ENCODE data around the gene BCAS3.

BCAS3 gene

DNA sequence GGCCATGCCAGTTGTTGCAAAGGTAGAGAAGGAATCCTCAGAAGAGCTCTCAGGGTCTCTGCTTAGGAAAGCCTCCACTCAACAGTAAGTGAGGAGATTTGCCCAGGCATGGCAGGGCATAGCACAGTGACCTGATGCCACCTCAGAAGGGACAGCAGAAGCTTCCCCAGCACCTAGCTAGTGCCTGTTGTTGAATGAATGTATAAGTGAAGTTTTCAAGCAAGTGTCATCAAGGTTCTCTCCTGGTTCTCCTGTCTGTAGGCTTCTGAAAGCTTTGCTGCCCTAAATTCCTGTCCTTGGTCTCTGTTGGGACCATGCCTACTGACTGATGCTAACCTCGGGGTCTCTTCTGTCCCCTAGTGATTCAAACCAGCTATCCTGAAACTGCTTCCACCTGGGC, 607.1 kb downstream of the BCAS3 start:
- no peak overlapping the region for H3K27ac ChIP-seq
- TF ChIP-seq ZFX (IDR thresholded peaks at IDR 0.05; ENCODE audit: borderline replicate concordance), result no peak
- TF ChIP-seq, protein P1, sequence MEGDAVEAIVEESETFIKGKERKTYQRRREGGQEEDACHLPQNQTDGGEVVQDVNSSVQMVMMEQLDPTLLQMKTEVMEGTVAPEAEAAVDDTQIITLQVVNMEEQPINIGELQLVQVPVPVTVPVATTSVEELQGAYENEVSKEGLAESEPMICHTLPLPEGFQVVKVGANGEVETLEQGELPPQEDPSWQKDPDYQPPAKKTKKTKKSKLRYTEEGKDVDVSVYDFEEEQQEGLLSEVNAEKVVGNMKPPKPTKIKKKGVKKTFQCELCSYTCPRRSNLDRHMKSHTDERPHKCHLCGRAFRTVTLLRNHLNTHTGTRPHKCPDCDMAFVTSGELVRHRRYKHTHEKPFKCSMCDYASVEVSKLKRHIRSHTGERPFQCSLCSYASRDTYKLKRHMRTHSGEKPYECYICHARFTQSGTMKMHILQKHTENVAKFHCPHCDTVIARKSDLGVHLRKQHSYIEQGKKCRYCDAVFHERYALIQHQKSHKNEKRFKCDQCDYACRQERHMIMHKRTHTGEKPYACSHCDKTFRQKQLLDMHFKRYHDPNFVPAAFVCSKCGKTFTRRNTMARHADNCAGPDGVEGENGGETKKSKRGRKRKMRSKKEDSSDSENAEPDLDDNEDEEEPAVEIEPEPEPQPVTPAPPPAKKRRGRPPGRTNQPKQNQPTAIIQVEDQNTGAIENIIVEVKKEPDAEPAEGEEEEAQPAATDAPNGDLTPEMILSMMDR (IDR thresholded peaks at IDR 0.05), result no peak

DNA sequence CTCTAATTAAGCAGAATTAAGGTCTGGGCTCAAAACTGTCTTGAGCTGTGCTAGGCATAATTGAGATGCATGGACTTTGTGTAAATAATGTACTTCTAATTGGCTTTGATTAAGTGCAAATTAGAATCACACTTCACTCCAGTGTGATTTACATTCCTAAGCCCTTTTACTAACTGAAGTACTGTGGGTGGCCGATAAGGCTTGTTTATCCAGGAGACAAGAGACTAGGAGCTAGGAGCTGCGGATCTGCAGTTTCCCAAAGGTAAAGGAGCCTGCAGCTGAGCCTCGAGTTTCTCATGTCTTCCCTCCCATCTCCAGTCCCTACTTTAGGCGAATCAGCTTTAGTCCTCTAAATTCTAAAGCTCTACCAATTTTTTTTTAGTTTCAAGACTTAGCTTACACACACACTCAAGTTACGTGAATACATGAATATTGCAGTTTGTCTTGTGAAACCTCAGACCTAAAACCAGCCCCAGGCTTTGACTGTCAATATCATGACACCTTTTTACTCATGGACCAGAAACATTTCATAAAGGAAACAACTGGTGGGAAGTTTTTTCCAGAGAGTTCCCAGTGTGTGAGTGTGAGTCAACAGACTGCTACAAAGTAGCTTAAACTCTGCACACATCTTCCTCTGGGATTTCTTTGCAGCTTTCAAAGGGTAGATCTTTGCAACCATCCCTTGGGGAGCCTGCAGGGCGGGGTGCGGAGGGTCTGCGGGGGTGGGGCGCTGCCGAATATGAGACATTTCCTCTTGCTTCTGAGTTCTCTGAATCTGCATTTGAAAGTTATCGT, 608.1 kb downstream of the BCAS3 start:
- H3K27ac ChIP-seq, result no peak overlapping the region
- no peak for TF ChIP-seq ZFX (IDR thresholded peaks at IDR 0.05; ENCODE audit: borderline replicate concordance)
- TF ChIP-seq, protein P1 (IDR thresholded peaks at IDR 0.05), result no peak

DNA sequence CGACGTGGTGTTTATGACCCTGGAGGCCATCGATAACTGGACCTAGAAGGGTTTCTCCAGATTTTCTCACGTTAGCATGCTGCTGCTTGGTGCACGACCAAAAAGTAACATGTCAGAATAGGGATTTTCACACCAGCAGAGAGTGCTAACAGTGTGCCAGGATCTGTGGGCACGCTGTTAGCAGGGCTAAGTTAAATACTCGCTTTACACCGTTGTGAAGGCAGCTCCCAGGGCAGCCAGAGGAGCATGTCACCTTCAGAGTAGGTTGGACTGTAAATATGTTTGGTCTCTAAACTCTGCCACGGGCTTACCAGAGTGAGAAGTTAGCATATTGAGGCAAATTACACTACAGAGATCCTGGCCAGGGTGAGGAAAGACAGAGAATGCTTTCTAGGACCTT, 608.8 kb downstream of the BCAS3 start:
- no peak for TF ChIP-seq ZFX (IDR thresholded peaks at IDR 0.05; ENCODE audit: borderline replicate concordance)
- TF ChIP-seq, protein P1 (IDR thresholded peaks at IDR 0.05), result no peak
- H3K27ac ChIP-seq, result no peak overlapping the region

DNA sequence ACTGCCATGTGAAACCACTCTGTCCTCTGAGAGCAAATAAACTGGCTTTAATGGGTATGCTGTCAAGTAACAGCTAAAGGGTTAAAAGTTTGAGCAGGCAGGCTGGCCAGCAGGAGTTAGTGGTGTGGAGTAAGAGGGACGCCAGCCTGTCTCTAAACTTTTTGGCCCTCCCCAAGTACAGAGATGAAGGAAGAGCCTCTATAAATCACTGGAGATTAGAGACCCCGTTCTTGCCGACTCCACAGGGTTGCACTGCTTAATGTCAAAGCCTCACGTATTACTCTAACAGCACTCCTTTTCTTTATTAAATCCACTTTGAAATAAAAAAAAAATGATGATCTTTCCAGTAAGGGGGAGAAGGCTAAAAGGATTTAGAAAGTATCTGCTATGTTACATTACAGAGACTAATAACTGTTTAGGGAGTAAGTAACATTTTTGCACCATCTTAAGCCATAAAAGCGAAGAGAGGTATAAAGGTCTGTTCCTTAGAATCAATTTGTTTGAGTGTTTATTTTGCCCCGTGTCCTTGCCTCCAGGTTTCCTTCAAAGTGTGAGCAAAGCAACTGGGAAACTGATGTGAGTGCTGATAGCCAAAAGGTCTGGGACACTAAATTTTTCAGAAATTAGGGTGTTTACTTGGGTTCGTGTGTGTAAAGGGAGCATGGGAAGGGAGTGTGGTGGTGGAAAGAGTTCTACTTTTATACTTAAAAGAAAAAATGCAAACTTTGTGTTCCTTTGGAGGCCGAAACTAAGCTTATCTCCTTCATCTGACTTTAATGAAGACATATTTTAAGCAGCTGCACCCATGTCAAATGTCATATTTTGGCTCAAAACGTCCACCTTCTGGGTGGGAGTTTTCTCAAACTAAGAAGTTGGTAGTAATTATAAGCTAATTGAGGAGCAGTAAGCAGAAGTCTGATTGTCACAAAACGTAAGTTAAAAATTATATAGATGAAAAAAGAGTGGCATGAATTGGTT, 612.0 kb downstream of the BCAS3 start:
- TF ChIP-seq ZFX (IDR thresholded peaks at IDR 0.05; ENCODE audit: borderline replicate concordance), result no peak
- TF ChIP-seq, protein P1 (IDR thresholded peaks at IDR 0.05), result no peak
- H3K27ac ChIP-seq, result no peak overlapping the region

DNA sequence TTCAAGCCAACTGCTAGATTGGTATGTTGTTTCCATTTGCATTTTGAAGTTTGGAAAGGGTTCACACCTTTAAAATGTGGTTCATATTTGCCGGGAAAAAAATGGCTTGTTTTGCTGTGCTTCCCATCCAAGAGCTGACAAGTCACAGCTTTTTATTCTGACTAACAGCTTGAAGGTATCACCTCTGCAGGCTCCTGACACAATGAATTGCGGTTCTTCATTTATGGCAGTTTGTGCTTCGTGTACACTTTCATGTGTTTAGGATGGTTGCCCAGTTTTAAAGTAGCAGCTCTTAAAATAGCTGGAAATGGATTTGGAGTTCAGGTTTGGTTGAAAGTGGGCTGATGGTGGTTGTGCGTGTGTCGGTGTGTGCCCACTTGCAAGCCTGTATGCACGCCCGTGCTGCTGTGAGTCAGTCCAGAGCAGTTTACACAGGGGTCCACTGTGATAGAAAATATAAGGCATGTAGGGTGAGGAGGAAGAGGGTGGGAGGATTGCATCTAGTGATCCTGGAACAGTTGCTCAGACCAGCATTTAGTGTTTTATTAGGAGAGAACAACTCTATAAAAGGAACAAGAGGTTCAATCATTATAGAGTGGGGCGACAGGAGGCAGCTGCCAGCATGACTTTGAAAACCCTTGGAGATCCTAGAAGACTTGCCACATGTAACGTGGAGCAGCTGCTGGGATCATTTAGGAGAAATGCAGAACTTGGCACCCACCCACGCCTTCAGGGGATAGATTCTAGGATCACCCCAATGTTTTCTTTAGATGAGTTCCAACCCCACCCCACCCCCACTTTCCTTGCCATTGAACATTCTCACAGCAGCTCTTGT, 614.0 kb downstream of the BCAS3 start:
- TF ChIP-seq, protein P1 (IDR thresholded peaks at IDR 0.05), result no peak
- no peak for TF ChIP-seq ZFX (IDR thresholded peaks at IDR 0.05; ENCODE audit: borderline replicate concordance)
- peak overlapping the region; percentile 41 for H3K27ac ChIP-seq

DNA sequence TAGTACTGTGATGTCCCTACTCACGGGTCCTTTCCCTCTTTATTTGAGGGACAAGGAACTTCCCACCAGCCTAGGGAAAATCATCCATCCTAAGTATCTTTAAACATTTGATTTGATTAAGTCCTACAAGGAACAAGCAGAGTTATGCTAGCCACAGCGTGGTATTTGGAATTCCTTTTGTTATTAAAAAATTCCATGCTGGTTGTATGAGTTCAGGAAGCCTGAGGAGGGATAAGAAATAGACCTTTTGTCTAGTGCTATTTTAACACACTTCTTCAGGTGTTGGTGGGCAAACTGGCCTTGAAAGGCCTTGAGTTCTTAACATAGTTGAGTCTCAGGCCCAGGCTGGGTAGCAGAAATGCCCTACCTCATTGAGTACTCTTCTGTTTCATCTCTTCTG, 616.6 kb downstream of the BCAS3 start:
- H3K27ac ChIP-seq, result no peak overlapping the region
- no peak for TF ChIP-seq ZFX (IDR thresholded peaks at IDR 0.05; ENCODE audit: borderline replicate concordance)
- TF ChIP-seq, protein P1 (IDR thresholded peaks at IDR 0.05), result no peak
